ENCODE data around the gene TOM1L1.

TOM1L1 gene

DNA sequence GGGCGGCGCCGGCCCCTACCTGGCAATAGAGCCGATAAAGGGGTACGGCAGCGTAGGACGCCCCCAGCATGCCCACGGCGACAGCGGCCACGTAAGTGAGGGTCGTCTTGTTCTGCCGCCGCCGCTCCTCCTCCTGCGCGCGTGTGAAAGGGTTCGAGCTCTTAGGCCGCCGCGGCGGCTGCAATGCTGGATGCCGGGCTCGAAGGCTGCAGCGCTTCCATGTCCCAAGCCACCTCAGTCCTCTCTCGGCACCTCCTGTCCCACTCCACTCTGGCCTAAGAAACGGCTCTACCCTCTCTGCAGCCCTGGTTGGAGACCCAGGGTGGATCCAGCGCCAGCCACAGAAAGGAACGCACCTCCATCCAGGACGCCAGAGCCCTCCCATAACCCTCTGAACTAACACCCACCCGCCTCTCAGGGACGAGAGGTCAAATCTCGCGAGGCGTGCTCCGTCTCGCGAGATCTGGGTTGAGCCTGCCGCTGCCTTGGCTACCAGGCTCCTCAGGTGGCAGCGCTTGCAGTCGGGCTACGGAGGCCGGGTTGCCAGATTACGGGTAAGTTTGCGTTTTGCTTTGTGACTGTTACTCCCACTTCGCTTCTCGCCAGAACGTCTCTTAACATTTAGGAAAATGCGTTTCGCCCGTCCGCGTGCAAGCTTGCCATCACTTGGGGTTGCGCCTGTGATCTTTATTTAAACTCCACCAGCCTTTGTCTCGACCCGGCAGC is 67.8 kb downstream of the TOM1L1 start, which contains the start of the genes COX11 and STXBP4:
TSS of gene COX11 (minus strand) at position 393 of the 726 bp plus-strand sequence. CDS start at position 385, 8 bp downstream.
TSS of gene STXBP4 (plus strand) at position 504 of the 726 bp plus-strand sequence. CDS start 17,455 bp downstream, outside the sequence.
- Histone ChIP-seq H3K4me3 (ENCODE audit: low read length in 2 of 2) (peak within 1 kb of the TSS; percentile 96), H3K27ac (ENCODE audit: low read depth in 2 of 2, low read length in 2 of 2) (peak within 1 kb of the TSS; percentile 64 to 79), H3K27me3 (ENCODE audit: control insufficient read depth in 2 of 2, insufficient read depth in 2 of 2, low read length in 2 of 2) (no peaks in the 10 kb centered on the region), H3K4me1 (ENCODE audit: control insufficient read depth in 2 of 2, insufficient read depth in 2 of 2, low read length in 2 of 2) (peaks cover 8 to 15% of the 10 kb centered on the region in 2 donors), H3K36me3 (ENCODE audit: control insufficient read depth in 2 of 2, insufficient read depth in 2 of 2, low read length in 2 of 2) (peaks cover 9 to 12% of the 10 kb centered on the region in 2 donors), H3K9ac (ENCODE audit: low read depth in 1 of 2, low read length in 2 of 2) (peak within 1 kb of the TSS; percentile 73 to 92), H3K9me3 (ENCODE audit: control insufficient read depth in 2 of 2, low read length in 2 of 2) (no peaks in the 10 kb centered on the region)

GRCh38 chr17:54968988-54969332 is 68.3 kb downstream of the TOM1L1 start:
- Histone ChIP-seq H3K36me3 (ENCODE audit: control insufficient read depth in 2 of 2, insufficient read depth in 2 of 2, low read length in 2 of 2) (peaks cover 7% of the 10 kb centered on the region in 2 donors), H3K4me3 (ENCODE audit: low read length in 2 of 2) (peak overlapping the region; percentile 96), H3K4me1 (ENCODE audit: control insufficient read depth in 2 of 2, insufficient read depth in 2 of 2, low read length in 2 of 2) (peaks cover 8 to 15% of the 10 kb centered on the region in 2 donors), H3K9me3 (ENCODE audit: control insufficient read depth in 2 of 2, low read length in 2 of 2) (no peaks in the 10 kb centered on the region), H3K27me3 (ENCODE audit: control insufficient read depth in 2 of 2, insufficient read depth in 2 of 2, low read length in 2 of 2) (no peaks in the 10 kb centered on the region), H3K27ac (ENCODE audit: low read depth in 2 of 2, low read length in 2 of 2) (peak overlapping the region; percentile 60 to 79), H3K9ac (ENCODE audit: low read depth in 1 of 2, low read length in 2 of 2) (peak overlapping the region; percentile 73 to 92)

- Histone ChIP-seq H3K4me1 (ENCODE audit: control insufficient read depth in 2 of 2, insufficient read depth in 2 of 2, low read length in 2 of 2) (peaks cover 8 to 15% of the 10 kb centered on the region in 2 donors), H3K27me3 (ENCODE audit: control insufficient read depth in 2 of 2, insufficient read depth in 2 of 2, low read length in 2 of 2) (no peaks in the 10 kb centered on the region), H3K9ac (ENCODE audit: low read depth in 1 of 2, low read length in 2 of 2) (peak overlapping the region in 1 of 2 donors; percentile 92), H3K36me3 (ENCODE audit: control insufficient read depth in 2 of 2, insufficient read depth in 2 of 2, low read length in 2 of 2) (no peaks in the 10 kb centered on the region), H3K9me3 (ENCODE audit: control insufficient read depth in 2 of 2, low read length in 2 of 2) (no peaks in the 10 kb centered on the region), H3K4me3 (ENCODE audit: low read length in 2 of 2) (peak overlapping the region; percentile 96), H3K27ac (ENCODE audit: low read depth in 2 of 2, low read length in 2 of 2) (no peak overlapping the region)
These were observed 69.3 kb downstream of the TOM1L1 start for GRCh38 chr17:54969658-54970572.

GRCh38 chr17:54971147-54971546 is 70.5 kb downstream of the TOM1L1 start:
- H3K9ac ChIP-seq (ENCODE audit: low read depth in 1 of 2, low read length in 2 of 2) = no peak overlapping the region
- no peaks in the 10 kb centered on the region for H3K9me3 ChIP-seq (ENCODE audit: control insufficient read depth in 2 of 2, low read length in 2 of 2)
- H3K4me1 ChIP-seq (ENCODE audit: control insufficient read depth in 2 of 2, insufficient read depth in 2 of 2, low read length in 2 of 2) = peaks cover 8 to 15% of the 10 kb centered on the region in 2 donors
- no peaks in the 10 kb centered on the region for H3K36me3 ChIP-seq (ENCODE audit: control insufficient read depth in 2 of 2, insufficient read depth in 2 of 2, low read length in 2 of 2)
- H3K27ac ChIP-seq (ENCODE audit: low read depth in 2 of 2, low read length in 2 of 2) = no peak overlapping the region
- H3K4me3 ChIP-seq (ENCODE audit: low read length in 2 of 2) = no peak overlapping the region
- no peaks in the 10 kb centered on the region for H3K27me3 ChIP-seq (ENCODE audit: control insufficient read depth in 2 of 2, insufficient read depth in 2 of 2, low read length in 2 of 2)

DNA sequence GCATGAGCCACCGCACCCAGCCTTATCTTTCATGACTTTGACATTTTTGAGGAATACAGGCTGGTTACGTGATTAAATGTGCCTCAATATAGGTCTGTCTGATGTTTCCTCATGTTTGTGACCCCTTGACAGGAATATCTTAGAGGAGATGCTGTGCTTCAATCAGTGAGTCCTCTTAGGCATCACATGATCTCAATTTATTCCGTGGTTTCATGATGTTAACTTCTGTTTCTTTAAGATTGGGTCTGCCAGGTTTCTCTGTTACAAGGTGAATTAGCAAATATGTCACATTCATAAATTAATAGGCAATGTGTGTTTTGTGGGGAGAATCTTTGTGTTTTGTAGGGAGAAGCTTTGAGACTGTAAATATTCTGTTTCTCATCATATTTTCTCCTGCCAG is 71.2 kb downstream of the TOM1L1 start:
- H3K27me3 ChIP-seq (ENCODE audit: control insufficient read depth in 2 of 2, insufficient read depth in 2 of 2, low read length in 2 of 2) = no peaks in the 10 kb centered on the region
- H3K27ac ChIP-seq (ENCODE audit: low read depth in 2 of 2, low read length in 2 of 2) = no peak overlapping the region
- peaks cover 8 to 14% of the 10 kb centered on the region in 2 donors for H3K4me1 ChIP-seq (ENCODE audit: control insufficient read depth in 2 of 2, insufficient read depth in 2 of 2, low read length in 2 of 2)

GRCh38 chr17:54972406-54973138 is 71.9 kb downstream of the TOM1L1 start:
- Histone ChIP-seq H3K9ac (ENCODE audit: low read depth in 1 of 2, low read length in 2 of 2) (no peak overlapping the region), H3K27me3 (ENCODE audit: control insufficient read depth in 2 of 2, insufficient read depth in 2 of 2, low read length in 2 of 2) (no peaks in the 10 kb centered on the region), H3K27ac (ENCODE audit: low read depth in 2 of 2, low read length in 2 of 2) (no peak overlapping the region)

More for the DNA sequence above, 71.2 kb downstream of the TOM1L1 start:
- Histone ChIP-seq H3K36me3 (ENCODE audit: control insufficient read depth in 2 of 2, insufficient read depth in 2 of 2, low read length in 2 of 2) (no peaks in the 10 kb centered on the region), H3K4me3 (ENCODE audit: low read length in 2 of 2) (no peak overlapping the region), H3K9me3 (ENCODE audit: control insufficient read depth in 2 of 2, low read length in 2 of 2) (no peaks in the 10 kb centered on the region), H3K9ac (ENCODE audit: low read depth in 1 of 2, low read length in 2 of 2) (no peak overlapping the region)

GRCh38 chr17:54974759-54975158 is 74.1 kb downstream of the TOM1L1 start:
- Histone ChIP-seq H3K27me3 (ENCODE audit: control insufficient read depth in 2 of 2, insufficient read depth in 2 of 2, low read length in 2 of 2) (no peaks in the 10 kb centered on the region), H3K9ac (ENCODE audit: low read depth in 1 of 2, low read length in 2 of 2) (no peak overlapping the region), H3K27ac (ENCODE audit: low read depth in 2 of 2, low read length in 2 of 2) (no peak overlapping the region), H3K4me3 (ENCODE audit: low read length in 2 of 2) (no peak overlapping the region), H3K4me1 (ENCODE audit: control insufficient read depth in 2 of 2, insufficient read depth in 2 of 2, low read length in 2 of 2) (peaks cover 0 to under 1% of the 10 kb centered on the region in 2 donors), H3K9me3 (ENCODE audit: control insufficient read depth in 2 of 2, low read length in 2 of 2) (no peaks in the 10 kb centered on the region), H3K36me3 (ENCODE audit: control insufficient read depth in 2 of 2, insufficient read depth in 2 of 2, low read length in 2 of 2) (no peaks in the 10 kb centered on the region)

More at GRCh38 chr17:54972406-54973138, 71.9 kb downstream of the TOM1L1 start:
- no peak overlapping the region for H3K4me3 ChIP-seq (ENCODE audit: low read length in 2 of 2)
- no peaks in the 10 kb centered on the region for H3K36me3 ChIP-seq (ENCODE audit: control insufficient read depth in 2 of 2, insufficient read depth in 2 of 2, low read length in 2 of 2)
- H3K4me1 ChIP-seq (ENCODE audit: control insufficient read depth in 2 of 2, insufficient read depth in 2 of 2, low read length in 2 of 2) = peaks cover 8 to 10% of the 10 kb centered on the region in 2 donors
- no peaks in the 10 kb centered on the region for H3K9me3 ChIP-seq (ENCODE audit: control insufficient read depth in 2 of 2, low read length in 2 of 2)

DNA sequence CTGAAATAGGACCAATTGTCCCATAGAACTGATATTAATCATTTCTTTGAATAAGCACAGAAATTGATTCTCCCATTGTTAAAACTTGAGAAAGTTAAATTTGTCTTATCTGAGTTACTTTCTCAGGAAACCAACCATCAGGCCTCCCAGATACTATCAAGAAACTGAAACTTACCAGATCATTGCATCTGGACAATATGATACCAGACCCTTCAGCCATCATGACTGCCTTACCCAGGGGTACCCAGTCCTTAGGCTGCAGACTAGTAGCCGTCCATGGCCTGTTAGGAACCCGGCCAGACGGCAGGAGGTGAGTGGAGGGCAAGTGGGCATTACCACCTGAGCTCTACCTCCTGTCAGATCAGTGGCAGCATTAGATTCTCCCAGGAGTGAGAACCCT is 75.7 kb downstream of the TOM1L1 start:
- no peaks in the 10 kb centered on the region for H3K4me1 ChIP-seq (ENCODE audit: control insufficient read depth in 2 of 2, insufficient read depth in 2 of 2, low read length in 2 of 2)
- H3K9me3 ChIP-seq (ENCODE audit: control insufficient read depth in 2 of 2, low read length in 2 of 2) = no peaks in the 10 kb centered on the region

DNA sequence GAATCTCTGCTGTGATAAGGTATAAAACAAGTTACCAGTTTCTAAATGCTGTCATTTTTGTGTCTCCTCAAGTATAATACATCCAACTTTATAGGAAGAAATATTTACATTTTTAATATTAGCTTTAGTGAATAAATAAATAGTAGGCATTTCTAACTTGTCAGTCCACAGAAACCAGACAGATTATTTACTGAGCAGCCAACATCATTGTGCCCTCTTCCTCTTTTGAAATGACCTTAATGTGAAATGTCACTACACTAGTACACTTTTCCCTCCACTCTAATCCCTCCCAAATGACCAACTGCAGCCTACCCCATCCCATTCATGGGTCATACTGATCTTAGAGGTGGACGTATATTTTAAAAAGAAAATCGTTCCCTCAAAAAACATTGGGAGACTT is 77.1 kb downstream of the TOM1L1 start:
- Histone ChIP-seq H3K27me3 (ENCODE audit: control insufficient read depth in 2 of 2, insufficient read depth in 2 of 2, low read length in 2 of 2) (no peaks in the 10 kb centered on the region), H3K36me3 (ENCODE audit: control insufficient read depth in 2 of 2, insufficient read depth in 2 of 2, low read length in 2 of 2) (no peaks in the 10 kb centered on the region), H3K9ac (ENCODE audit: low read depth in 1 of 2, low read length in 2 of 2) (no peak overlapping the region), H3K9me3 (ENCODE audit: control insufficient read depth in 2 of 2, low read length in 2 of 2) (no peaks in the 10 kb centered on the region), H3K4me1 (ENCODE audit: control insufficient read depth in 2 of 2, insufficient read depth in 2 of 2, low read length in 2 of 2) (no peaks in the 10 kb centered on the region), H3K27ac (ENCODE audit: low read depth in 2 of 2, low read length in 2 of 2) (no peak overlapping the region), H3K4me3 (ENCODE audit: low read length in 2 of 2) (no peak overlapping the region)

More for the DNA sequence above, 75.7 kb downstream of the TOM1L1 start:
- Histone ChIP-seq H3K36me3 (ENCODE audit: control insufficient read depth in 2 of 2, insufficient read depth in 2 of 2, low read length in 2 of 2) (no peaks in the 10 kb centered on the region), H3K27me3 (ENCODE audit: control insufficient read depth in 2 of 2, insufficient read depth in 2 of 2, low read length in 2 of 2) (no peaks in the 10 kb centered on the region), H3K4me3 (ENCODE audit: low read length in 2 of 2) (no peak overlapping the region), H3K27ac (ENCODE audit: low read depth in 2 of 2, low read length in 2 of 2) (no peak overlapping the region), H3K9ac (ENCODE audit: low read depth in 1 of 2, low read length in 2 of 2) (no peak overlapping the region)

All from mucosa of rectum (tissue), 2 donors.